ENCODE data around the gene TM4SF4.

- no peak for TF ChIP-seq POLR2A (IDR thresholded peaks at IDR 0.05; ENCODE audit: low read length)
- TF ChIP-seq GATA1 (IDR thresholded peaks at IDR 0.05; ENCODE audit: low read depth, low read length): no peak
Measured at GRCh38 chr3:149534082-149534481, 59.6 kb downstream of the TM4SF4 start.

Measured in erythroblast (primary cell).